ENCODE results near the gene EDEM3. TPM values are rescaled to one million over a fixed set of nuclear protein-coding genes. Genes with fewer than 3 reads are reported as not detected.
A peak's percentile ranks its signal among the peaks of the same experiment; 100 is the strongest.

The EDEM3 gene
- total and polyA plus RNA-seq, 9 of the 15 experiments (the other 6 are each of a cell fraction or from before 2014, with no cell fraction given): 15.8 to 46.6 (median 28.0) TPM

DNA sequence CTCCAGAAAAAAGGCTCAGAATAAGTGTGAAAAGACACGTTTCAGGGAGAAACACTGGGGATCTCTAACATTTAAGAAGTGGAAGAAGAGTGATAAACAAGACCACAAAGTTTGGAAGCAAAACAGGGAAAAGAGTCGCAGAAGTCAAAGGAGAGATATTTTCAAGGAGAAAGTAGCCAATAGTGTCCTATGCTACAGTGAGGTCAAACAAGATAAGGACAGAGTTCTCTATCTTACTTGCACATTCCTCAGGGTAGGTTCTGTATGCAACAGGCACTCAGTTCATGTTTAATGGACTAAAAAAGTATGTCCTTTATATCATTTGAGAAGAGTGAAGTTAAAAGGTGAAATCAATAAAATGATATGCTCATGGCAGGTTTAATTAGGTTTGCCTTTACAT, 13.8 kb upstream of the EDEM3 start (continued):
- TF ChIP-seq HMGXB4 (CRISPR knock-in tag; IDR thresholded peaks at IDR 0.05) (no peak), IRF1 (CRISPR knock-in tag; IDR thresholded peaks at IDR 0.05; ENCODE audit: borderline replicate concordance) (no peak), CREM (IDR thresholded peaks at IDR 0.05; ENCODE audit: low read depth) (0 out of 2 replicates have a peak, but pooled peaks have one; percentile 15), NELFE (IDR thresholded peaks at IDR 0.05; ENCODE audit: insufficient read depth, insufficient read length) (no peak), GABPA (tag; conservative IDR thresholded peaks at IDR 0.05; ENCODE audit: low read depth) (0 out of 2 replicates have a peak, but pooled peaks have one; percentile 17), TFAM (CRISPR knock-in tag; conservative IDR thresholded peaks at IDR 0.05) (no peak), TOE1 (IDR thresholded peaks at IDR 0.05; ENCODE audit: borderline replicate concordance) (0 out of 2 replicates have a peak, but pooled peaks have one; percentile 32), TOE1 (CRISPR knock-in tag; IDR thresholded peaks at IDR 0.05; ENCODE audit: borderline replicate concordance, low read depth) (no peak), CTBP1 (IDR thresholded peaks at IDR 0.05; ENCODE audit: borderline replicate concordance) (peak; percentile 55; the same call in 1 of the 2 replicates), BDP1 (IDR thresholded peaks at IDR 0.05; ENCODE audit: insufficient read depth, insufficient read length) (no peak), ZNF146 (CRISPR knock-in tag; IDR thresholded peaks at IDR 0.05; ENCODE audit: unreplicated experiment) (no peak), TEAD1 (CRISPR knock-in tag; IDR thresholded peaks at IDR 0.05) (peak in 1 of 2 experiments; percentile 60; a peak in 1 of 4 replicates), DPF2 (IDR thresholded peaks at IDR 0.05) (peak; percentile 94)
- TF ChIP-seq, protein P1, sequence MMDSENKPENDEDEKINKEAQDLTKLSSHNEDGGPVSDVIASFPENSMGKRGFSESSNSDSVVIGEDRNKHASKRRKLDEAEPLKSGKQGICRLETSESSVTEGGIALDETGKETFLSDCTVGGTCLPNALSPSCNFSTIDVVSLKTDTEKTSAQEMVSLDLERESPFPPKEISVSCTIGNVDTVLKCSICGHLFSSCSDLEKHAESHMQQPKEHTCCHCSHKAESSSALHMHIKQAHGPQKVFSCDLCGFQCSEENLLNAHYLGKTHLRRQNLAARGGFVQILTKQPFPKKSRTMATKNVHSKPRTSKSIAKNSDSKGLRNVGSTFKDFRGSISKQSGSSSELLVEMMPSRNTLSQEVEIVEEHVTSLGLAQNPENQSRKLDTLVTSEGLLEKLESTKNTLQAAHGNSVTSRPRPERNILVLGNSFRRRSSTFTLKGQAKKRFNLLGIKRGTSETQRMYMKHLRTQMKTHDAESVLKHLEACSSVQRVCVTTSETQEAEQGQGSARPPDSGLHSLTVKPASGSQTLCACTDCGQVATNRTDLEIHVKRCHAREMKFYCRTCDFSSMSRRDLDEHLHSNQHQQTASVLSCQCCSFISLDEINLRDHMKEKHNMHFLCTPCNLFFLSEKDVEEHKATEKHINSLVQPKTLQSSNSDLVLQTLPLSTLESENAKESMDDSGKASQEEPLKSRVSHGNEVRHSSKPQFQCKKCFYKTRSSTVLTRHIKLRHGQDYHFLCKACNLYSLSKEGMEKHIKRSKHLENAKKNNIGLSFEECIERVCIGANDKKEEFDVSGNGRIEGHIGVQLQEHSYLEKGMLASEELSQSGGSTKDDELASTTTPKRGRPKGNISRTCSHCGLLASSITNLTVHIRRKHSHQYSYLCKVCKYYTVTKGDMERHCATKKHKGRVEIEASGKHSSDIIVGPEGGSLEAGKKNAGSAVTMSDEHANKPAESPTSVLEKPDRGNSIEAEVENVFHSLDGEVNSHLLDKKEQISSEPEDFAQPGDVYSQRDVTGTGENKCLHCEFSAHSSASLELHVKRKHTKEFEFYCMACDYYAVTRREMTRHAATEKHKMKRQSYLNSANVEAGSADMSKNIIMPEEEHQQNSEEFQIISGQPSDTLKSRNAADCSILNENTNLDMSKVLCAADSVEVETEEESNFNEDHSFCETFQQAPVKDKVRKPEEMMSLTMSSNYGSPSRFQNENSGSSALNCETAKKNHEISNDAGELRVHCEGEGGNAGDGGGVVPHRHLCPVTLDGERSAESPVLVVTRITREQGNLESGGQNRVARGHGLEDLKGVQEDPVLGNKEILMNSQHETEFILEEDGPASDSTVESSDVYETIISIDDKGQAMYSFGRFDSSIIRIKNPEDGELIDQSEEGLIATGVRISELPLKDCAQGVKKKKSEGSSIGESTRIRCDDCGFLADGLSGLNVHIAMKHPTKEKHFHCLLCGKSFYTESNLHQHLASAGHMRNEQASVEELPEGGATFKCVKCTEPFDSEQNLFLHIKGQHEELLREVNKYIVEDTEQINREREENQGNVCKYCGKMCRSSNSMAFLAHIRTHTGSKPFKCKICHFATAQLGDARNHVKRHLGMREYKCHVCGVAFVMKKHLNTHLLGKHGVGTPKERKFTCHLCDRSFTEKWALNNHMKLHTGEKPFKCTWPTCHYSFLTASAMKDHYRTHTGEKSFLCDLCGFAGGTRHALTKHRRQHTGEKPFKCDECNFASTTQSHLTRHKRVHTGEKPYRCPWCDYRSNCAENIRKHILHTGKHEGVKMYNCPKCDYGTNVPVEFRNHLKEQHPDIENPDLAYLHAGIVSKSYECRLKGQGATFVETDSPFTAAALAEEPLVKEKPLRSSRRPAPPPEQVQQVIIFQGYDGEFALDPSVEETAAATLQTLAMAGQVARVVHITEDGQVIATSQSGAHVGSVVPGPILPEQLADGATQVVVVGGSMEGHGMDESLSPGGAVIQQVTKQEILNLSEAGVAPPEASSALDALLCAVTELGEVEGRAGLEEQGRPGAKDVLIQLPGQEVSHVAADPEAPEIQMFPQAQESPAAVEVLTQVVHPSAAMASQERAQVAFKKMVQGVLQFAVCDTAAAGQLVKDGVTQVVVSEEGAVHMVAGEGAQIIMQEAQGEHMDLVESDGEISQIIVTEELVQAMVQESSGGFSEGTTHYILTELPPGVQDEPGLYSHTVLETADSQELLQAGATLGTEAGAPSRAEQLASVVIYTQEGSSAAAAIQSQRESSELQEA (IDR thresholded peaks at IDR 0.05; ENCODE audit: low read depth): no peak
- TF ChIP-seq, protein P2, sequence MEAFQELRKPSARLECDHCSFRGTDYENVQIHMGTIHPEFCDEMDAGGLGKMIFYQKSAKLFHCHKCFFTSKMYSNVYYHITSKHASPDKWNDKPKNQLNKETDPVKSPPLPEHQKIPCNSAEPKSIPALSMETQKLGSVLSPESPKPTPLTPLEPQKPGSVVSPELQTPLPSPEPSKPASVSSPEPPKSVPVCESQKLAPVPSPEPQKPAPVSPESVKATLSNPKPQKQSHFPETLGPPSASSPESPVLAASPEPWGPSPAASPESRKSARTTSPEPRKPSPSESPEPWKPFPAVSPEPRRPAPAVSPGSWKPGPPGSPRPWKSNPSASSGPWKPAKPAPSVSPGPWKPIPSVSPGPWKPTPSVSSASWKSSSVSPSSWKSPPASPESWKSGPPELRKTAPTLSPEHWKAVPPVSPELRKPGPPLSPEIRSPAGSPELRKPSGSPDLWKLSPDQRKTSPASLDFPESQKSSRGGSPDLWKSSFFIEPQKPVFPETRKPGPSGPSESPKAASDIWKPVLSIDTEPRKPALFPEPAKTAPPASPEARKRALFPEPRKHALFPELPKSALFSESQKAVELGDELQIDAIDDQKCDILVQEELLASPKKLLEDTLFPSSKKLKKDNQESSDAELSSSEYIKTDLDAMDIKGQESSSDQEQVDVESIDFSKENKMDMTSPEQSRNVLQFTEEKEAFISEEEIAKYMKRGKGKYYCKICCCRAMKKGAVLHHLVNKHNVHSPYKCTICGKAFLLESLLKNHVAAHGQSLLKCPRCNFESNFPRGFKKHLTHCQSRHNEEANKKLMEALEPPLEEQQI (IDR thresholded peaks at IDR 0.05): peak; percentile 86; the same call in 1 of the 2 replicates

All from K562 (cell line).